ENCODE measurements around the gene CARD9. TPM values are rescaled to one million over a fixed set of nuclear protein-coding genes. Genes with fewer than 3 reads are reported as not detected.
"Not testable (repeated sequence)": the region's sequence is repeated elsewhere in the genome, so short reads cannot be mapped to it uniquely, and the experiment has no call there.

Gene CARD9
- total RNA-seq, 4 donors from 2014 or later: 2.5 to 6.9 (median 4.9) TPM

DNA sequence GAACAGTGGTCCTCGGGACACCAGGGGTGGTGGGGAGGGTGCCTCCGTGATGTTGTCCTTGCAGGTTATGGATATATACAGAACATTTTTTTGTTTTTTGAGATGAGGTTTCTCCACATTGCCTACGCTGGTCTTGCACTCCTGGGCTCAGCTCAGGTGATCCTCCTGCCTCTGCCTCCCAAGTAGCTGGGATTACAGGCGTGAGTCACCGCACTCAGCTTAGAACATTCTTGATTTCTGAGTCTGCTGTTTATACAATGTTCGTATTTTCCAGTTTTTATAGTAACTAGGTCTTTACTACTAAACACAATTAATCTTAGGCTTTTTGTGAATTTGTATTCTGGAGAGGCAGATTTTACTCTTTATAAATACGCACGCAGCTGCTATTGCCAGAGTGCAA, 43.0 kb upstream of the CARD9 start:
- DNase-seq (ENCODE audit: low spot score) (no peak), ATAC-seq (ENCODE audit: low FRiP score) (no peak)
- TF ChIP-seq, protein P1, sequence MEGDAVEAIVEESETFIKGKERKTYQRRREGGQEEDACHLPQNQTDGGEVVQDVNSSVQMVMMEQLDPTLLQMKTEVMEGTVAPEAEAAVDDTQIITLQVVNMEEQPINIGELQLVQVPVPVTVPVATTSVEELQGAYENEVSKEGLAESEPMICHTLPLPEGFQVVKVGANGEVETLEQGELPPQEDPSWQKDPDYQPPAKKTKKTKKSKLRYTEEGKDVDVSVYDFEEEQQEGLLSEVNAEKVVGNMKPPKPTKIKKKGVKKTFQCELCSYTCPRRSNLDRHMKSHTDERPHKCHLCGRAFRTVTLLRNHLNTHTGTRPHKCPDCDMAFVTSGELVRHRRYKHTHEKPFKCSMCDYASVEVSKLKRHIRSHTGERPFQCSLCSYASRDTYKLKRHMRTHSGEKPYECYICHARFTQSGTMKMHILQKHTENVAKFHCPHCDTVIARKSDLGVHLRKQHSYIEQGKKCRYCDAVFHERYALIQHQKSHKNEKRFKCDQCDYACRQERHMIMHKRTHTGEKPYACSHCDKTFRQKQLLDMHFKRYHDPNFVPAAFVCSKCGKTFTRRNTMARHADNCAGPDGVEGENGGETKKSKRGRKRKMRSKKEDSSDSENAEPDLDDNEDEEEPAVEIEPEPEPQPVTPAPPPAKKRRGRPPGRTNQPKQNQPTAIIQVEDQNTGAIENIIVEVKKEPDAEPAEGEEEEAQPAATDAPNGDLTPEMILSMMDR (IDR thresholded peaks at IDR 0.05): no peak

GRCh38 chr9:136412962-136413361, 39.5 kb upstream of the CARD9 start:
- ATAC-seq (ENCODE audit: low FRiP score) (no peak), DNase-seq (ENCODE audit: low spot score) (no peak)
- TF ChIP-seq, protein P1 (IDR thresholded peaks at IDR 0.05): no peak

- ATAC-seq (ENCODE audit: low FRiP score) (no peak), DNase-seq (ENCODE audit: low spot score) (no peak)
- TF ChIP-seq, protein P1 (IDR thresholded peaks at IDR 0.05): no peak
Measured at GRCh38 chr9:136411378-136411777, 37.9 kb upstream of the CARD9 start.

GRCh38 chr9:136410500-136411287, 37.2 kb upstream of the CARD9 start, which contains the start of the genes ENTR1 and PMPCA:
ENTR1 (minus strand) TSS chr9:136410614; CDS start chr9:136410397, 217 bp downstream.
PMPCA (plus strand) TSS chr9:136410658; CDS start chr9:136410669, 11 bp downstream.
- DNase-seq (ENCODE audit: low spot score) (peak; percentile 91), ATAC-seq (ENCODE audit: low FRiP score) (peak; percentile 84)
- TF ChIP-seq, protein P1 (IDR thresholded peaks at IDR 0.05): no peak

GRCh38 chr9:136409557-136410455, 36.3 kb upstream of the CARD9 start:
- DNase-seq (ENCODE audit: low spot score) (no peak), ATAC-seq (ENCODE audit: low FRiP score) (peak; percentile 39)
- TF ChIP-seq, protein P1 (IDR thresholded peaks at IDR 0.05): no peak

- ATAC-seq (ENCODE audit: low FRiP score) (no peak), DNase-seq (ENCODE audit: low spot score) (no peak)
- TF ChIP-seq, protein P1 (IDR thresholded peaks at IDR 0.05): no peak
Measured at GRCh38 chr9:136407911-136408310, 34.4 kb upstream of the CARD9 start.

DNA sequence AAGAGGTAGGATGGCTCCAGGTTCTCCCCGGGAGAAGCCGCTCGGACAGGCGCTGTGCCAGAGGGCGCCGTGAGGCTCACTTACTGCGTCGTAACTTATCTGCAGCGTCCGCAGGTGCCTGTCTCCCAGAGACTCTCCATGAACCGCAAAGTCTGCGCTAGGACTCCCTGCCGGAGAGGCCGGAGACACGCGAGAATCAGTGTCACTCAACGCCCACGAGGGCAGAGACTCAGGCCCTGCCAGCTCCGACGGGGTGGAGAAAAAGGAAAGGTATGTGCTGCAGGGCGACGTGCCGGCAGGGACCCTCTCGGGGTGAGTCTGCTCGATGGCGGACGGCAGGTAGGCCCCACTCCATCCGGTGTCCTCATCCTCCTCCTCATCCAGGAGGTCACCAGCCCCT, 33.6 kb upstream of the CARD9 start:
- DNase-seq (ENCODE audit: low spot score); ATAC-seq (ENCODE audit: low FRiP score): not testable (repeated sequence)

DNA sequence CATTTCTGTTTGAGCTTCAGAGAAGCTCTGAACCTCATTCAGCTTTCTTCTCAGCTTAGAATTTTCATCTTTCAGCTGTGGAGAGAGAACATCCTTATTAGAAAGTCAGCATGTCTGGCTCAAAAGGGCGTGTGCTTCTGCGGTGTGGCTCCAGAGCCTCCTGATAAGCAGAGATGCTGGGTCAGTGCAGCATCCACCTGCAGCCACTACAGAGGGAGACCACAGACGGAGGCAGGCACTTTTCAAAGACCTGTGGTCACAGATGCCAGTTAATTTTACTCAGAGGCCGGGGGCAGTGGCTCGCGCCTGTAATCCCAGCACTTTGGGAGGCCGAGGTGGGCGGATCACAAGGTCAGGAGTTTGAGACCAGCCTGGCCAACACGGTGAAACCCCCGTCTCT, 32.4 kb upstream of the CARD9 start:
- not testable (repeated sequence) for ATAC-seq (ENCODE audit: low FRiP score); DNase-seq (ENCODE audit: low spot score)
